Measurements from ENCODE around the gene PANK4.

- TF ChIP-seq POLR2A (IDR thresholded peaks at IDR 0.05) = no peak
- TF ChIP-seq, protein P1, sequence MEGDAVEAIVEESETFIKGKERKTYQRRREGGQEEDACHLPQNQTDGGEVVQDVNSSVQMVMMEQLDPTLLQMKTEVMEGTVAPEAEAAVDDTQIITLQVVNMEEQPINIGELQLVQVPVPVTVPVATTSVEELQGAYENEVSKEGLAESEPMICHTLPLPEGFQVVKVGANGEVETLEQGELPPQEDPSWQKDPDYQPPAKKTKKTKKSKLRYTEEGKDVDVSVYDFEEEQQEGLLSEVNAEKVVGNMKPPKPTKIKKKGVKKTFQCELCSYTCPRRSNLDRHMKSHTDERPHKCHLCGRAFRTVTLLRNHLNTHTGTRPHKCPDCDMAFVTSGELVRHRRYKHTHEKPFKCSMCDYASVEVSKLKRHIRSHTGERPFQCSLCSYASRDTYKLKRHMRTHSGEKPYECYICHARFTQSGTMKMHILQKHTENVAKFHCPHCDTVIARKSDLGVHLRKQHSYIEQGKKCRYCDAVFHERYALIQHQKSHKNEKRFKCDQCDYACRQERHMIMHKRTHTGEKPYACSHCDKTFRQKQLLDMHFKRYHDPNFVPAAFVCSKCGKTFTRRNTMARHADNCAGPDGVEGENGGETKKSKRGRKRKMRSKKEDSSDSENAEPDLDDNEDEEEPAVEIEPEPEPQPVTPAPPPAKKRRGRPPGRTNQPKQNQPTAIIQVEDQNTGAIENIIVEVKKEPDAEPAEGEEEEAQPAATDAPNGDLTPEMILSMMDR (IDR thresholded peaks at IDR 0.05) = no peak
These were observed 27.7 kb downstream of the PANK4 start for GRCh38 chr1:2498648-2499047.
